HL-60 (cell line): Measurements from ENCODE around the gene PLCB1.

Experiments
- DNase-seq, 2 experiments: peaks; one replicate each; pipeline ENCODE4 v3.0.0-alpha.2; 2010 to 2020; ENCODE audit warnings: low read depth in 1 of 2, low spot score in 1 of 2
- H3K27ac ChIP-seq: fragments of 250-450 bp; sonication (Bioruptor Pico); replicated peaks from 2 replicates; pipeline ENCODE4 v1.5.1; 2020; ENCODE audit warnings: mild to moderate bottlenecking, moderate library complexity
- H3K27me3 ChIP-seq: fragments of 250-450 bp; sonication (Bioruptor Pico); 2 replicates; pipeline ENCODE4 v1.5.1; 2021; ENCODE audit warnings: mild to moderate bottlenecking, moderate library complexity; ENCODE audit not compliant: insufficient read depth, poor library complexity, severe bottlenecking
- H3K4me3 ChIP-seq: replicated peaks from 2 replicates; pipeline ENCODE4 v1.5.1; 2011; ENCODE audit warnings: mild to moderate bottlenecking, control low read depth, low read length; ENCODE audit not compliant: insufficient read depth
- CTCF ChIP-seq: IDR thresholded peaks from one replicate; pipeline ENCODE4 v1.5.1; 2011; ENCODE audit warnings: low read length, control low read depth, inconsistent platforms; ENCODE audit not compliant: insufficient read depth
- GABPA ChIP-seq: IDR thresholded peaks from 2 replicates; pipeline ENCODE4 v1.6.1; 2012; ENCODE audit warnings: low read depth
- POLR2AphosphoS5 ChIP-seq: IDR thresholded peaks from 2 replicates; pipeline ENCODE4 v1.6.1; 2012; ENCODE audit warnings: low read depth
- REST ChIP-seq: IDR thresholded peaks from 2 replicates; pipeline ENCODE4 v1.6.1; 2012; ENCODE audit warnings: low read depth; ENCODE audit not compliant: insufficient replicate concordance
- SPI1 ChIP-seq: IDR thresholded peaks from 2 replicates; pipeline ENCODE4 v1.6.1; 2012; ENCODE audit warnings: low read depth, mild to moderate bottlenecking, borderline replicate concordance

PLCB1 gene

GRCh38 chr20:8291200-8291599 is 159.1 kb downstream of the PLCB1 start:
- Histone ChIP-seq H3K27ac (no peak overlapping the region), H3K27me3 (no peaks in the 10 kb centered on the region), H3K4me3 (no peak overlapping the region)
- TF ChIP-seq CTCF (no peak), GABPA (no peak), REST (no peak), SPI1 (no peak), POLR2AphosphoS5 (no peak)
- DNase-seq, result no peak

GRCh38 chr20:8291873-8292272 is 159.8 kb downstream of the PLCB1 start:
- no peak for TF ChIP-seq CTCF
- TF ChIP-seq REST, result no peak
- no peak for TF ChIP-seq POLR2AphosphoS5
- TF ChIP-seq GABPA, result no peak
- TF ChIP-seq SPI1, result no peak
- H3K27me3 ChIP-seq, result no peaks in the 10 kb centered on the region
- no peak for DNase-seq
- no peak overlapping the region for H3K27ac ChIP-seq
- no peak overlapping the region for H3K4me3 ChIP-seq

GRCh38 chr20:8292793-8293192 is 160.7 kb downstream of the PLCB1 start:
- Histone ChIP-seq H3K27ac (no peak overlapping the region), H3K4me3 (no peak overlapping the region), H3K27me3 (no peaks in the 10 kb centered on the region)
- TF ChIP-seq REST, result no peak
- no peak for TF ChIP-seq GABPA
- TF ChIP-seq SPI1, result no peak
- no peak for TF ChIP-seq CTCF
- no peak for TF ChIP-seq POLR2AphosphoS5
- DNase-seq, result no peak
